ENCODE results near the gene STOX1. TPM values are rescaled to one million over a fixed set of nuclear protein-coding genes. Genes with fewer than 3 reads are reported as not detected.

STOX1 gene
- total RNA-seq, 1 donor from 2014 or later = 8.7 TPM

- Mint-ChIP-seq H3K4me3 (peak overlapping the region; percentile 2), H3K27ac (ENCODE audit: unreplicated experiment) (peak overlapping the region; percentile 59), H3K27me3 (ENCODE audit: low read depth) (no peaks in the 10 kb centered on the region), H3K4me1 (peaks cover 34% of the 10 kb centered on the region), H3K36me3 (ENCODE audit: low read depth) (peaks cover 3% of the 10 kb centered on the region), H3K9me3 (peaks cover 5% of the 10 kb centered on the region)
- TF ChIP-seq CTCF (conservative IDR thresholded peaks at IDR 0.05) = no peak
- no peak for DNase-seq (ENCODE audit: low read depth, low spot score)
These were observed 43.9 kb downstream of the STOX1 start for GRCh38 chr10:68871105-68871711.

GRCh38 chr10:68871731-68872342 is 44.5 kb downstream of the STOX1 start:
- TF ChIP-seq CTCF (conservative IDR thresholded peaks at IDR 0.05) = no peak
- H3K9me3 Mint-ChIP-seq = peaks cover 2% of the 10 kb centered on the region
- no peak for DNase-seq (ENCODE audit: low read depth, low spot score)
- no peaks in the 10 kb centered on the region for H3K27me3 Mint-ChIP-seq (ENCODE audit: low read depth)
- H3K4me3 Mint-ChIP-seq = peak overlapping the region; percentile 2
- peaks cover 3% of the 10 kb centered on the region for H3K36me3 Mint-ChIP-seq (ENCODE audit: low read depth)
- H3K4me1 Mint-ChIP-seq = peaks cover 40% of the 10 kb centered on the region
- H3K27ac Mint-ChIP-seq (ENCODE audit: unreplicated experiment) = no peak overlapping the region

- DNase-seq (ENCODE audit: low read depth, low spot score) = no peak
- no peaks in the 10 kb centered on the region for H3K36me3 Mint-ChIP-seq (ENCODE audit: low read depth)
- no peaks in the 10 kb centered on the region for H3K9me3 Mint-ChIP-seq
- no peak overlapping the region for H3K27ac Mint-ChIP-seq (ENCODE audit: unreplicated experiment)
- no peaks in the 10 kb centered on the region for H3K27me3 Mint-ChIP-seq (ENCODE audit: low read depth)
- TF ChIP-seq CTCF (conservative IDR thresholded peaks at IDR 0.05) = no peak
- no peak overlapping the region for H3K4me3 Mint-ChIP-seq
- peaks cover 51% of the 10 kb centered on the region for H3K4me1 Mint-ChIP-seq
These were observed 49.2 kb downstream of the STOX1 start for GRCh38 chr10:68876246-68877138.

GRCh38 chr10:68877482-68878110 is 50.3 kb downstream of the STOX1 start:
- H3K27ac Mint-ChIP-seq (ENCODE audit: unreplicated experiment) = no peak overlapping the region
- H3K4me3 Mint-ChIP-seq = no peak overlapping the region
- DNase-seq (ENCODE audit: low read depth, low spot score) = no peak
- TF ChIP-seq CTCF (conservative IDR thresholded peaks at IDR 0.05) = no peak
- peaks cover 44% of the 10 kb centered on the region for H3K4me1 Mint-ChIP-seq
- H3K9me3 Mint-ChIP-seq = no peaks in the 10 kb centered on the region
- H3K36me3 Mint-ChIP-seq (ENCODE audit: low read depth) = no peaks in the 10 kb centered on the region
- no peaks in the 10 kb centered on the region for H3K27me3 Mint-ChIP-seq (ENCODE audit: low read depth)

- H3K4me1 Mint-ChIP-seq = peaks cover 44% of the 10 kb centered on the region
- H3K27me3 Mint-ChIP-seq (ENCODE audit: low read depth) = no peaks in the 10 kb centered on the region
- H3K36me3 Mint-ChIP-seq (ENCODE audit: low read depth) = no peaks in the 10 kb centered on the region
- no peak overlapping the region for H3K27ac Mint-ChIP-seq (ENCODE audit: unreplicated experiment)
- DNase-seq (ENCODE audit: low read depth, low spot score) = no peak
- no peak overlapping the region for H3K4me3 Mint-ChIP-seq
- TF ChIP-seq CTCF (conservative IDR thresholded peaks at IDR 0.05) = no peak
- H3K9me3 Mint-ChIP-seq = no peaks in the 10 kb centered on the region
These were observed 51.2 kb downstream of the STOX1 start for GRCh38 chr10:68878496-68878895.
